ENCODE data around the gene PXN.

- TF ChIP-seq PAX8 (CRISPR knock-in tag; IDR thresholded peaks at IDR 0.05; ENCODE audit: borderline replicate concordance) (no peak), NR2C2 (CRISPR knock-in tag; IDR thresholded peaks at IDR 0.05; ENCODE audit: borderline replicate concordance) (no peak), POLR2A (IDR thresholded peaks at IDR 0.05; ENCODE audit: insufficient read depth in 1 of 2, low read depth in 2 of 2, low read length in 2 of 2) (no peak), TBP (CRISPR knock-in tag; IDR thresholded peaks at IDR 0.05) (no peak), MTF1 (CRISPR knock-in tag; IDR thresholded peaks at IDR 0.05) (no peak), ZNF7 (CRISPR knock-in tag; IDR thresholded peaks at IDR 0.05) (no peak), NFYB (CRISPR knock-in tag; IDR thresholded peaks at IDR 0.05) (no peak), ZBTB21 (CRISPR knock-in tag; IDR thresholded peaks at IDR 0.05) (no peak)
These were observed 43.2 kb downstream of the PXN start for GRCh38 chr12:120222288-120222832.

Data from HepG2 (cell line).